ENCODE results near the gene IL1RAPL1.
"Not testable (repeated sequence)": the region's sequence is repeated elsewhere in the genome, so short reads cannot be mapped to it uniquely, and the experiment has no call there.

Gene IL1RAPL1

GRCh38 chrX:29308726-29309125 is 721.5 kb downstream of the IL1RAPL1 start:
- Mint-ChIP-seq H3K9me3 (ENCODE audit: low read depth) (no peaks in the 10 kb centered on the region), H3K27ac (no peak overlapping the region), H3K4me1 (ENCODE audit: low read depth) (no peaks in the 10 kb centered on the region), H3K36me3 (no peaks in the 10 kb centered on the region), H3K27me3 (no peaks in the 10 kb centered on the region), H3K4me3 (no peak overlapping the region)

GRCh38 chrX:29315931-29316330 is 728.7 kb downstream of the IL1RAPL1 start:
- Mint-ChIP-seq H3K4me3 (no peak overlapping the region), H3K4me1 (ENCODE audit: low read depth) (no peaks in the 10 kb centered on the region), H3K27ac (no peak overlapping the region), H3K36me3 (no peaks in the 10 kb centered on the region), H3K27me3 (no peaks in the 10 kb centered on the region), H3K9me3 (ENCODE audit: low read depth) (no peaks in the 10 kb centered on the region)

GRCh38 chrX:29318012-29318411 is 730.8 kb downstream of the IL1RAPL1 start:
- Mint-ChIP-seq H3K27ac (no peak overlapping the region), H3K4me1 (ENCODE audit: low read depth) (no peaks in the 10 kb centered on the region), H3K4me3 (no peak overlapping the region), H3K36me3 (no peaks in the 10 kb centered on the region), H3K27me3 (no peaks in the 10 kb centered on the region), H3K9me3 (ENCODE audit: low read depth) (no peaks in the 10 kb centered on the region)

GRCh38 chrX:29332429-29332828 is 745.2 kb downstream of the IL1RAPL1 start:
- not testable (repeated sequence) for H3K36me3 Mint-ChIP-seq

GRCh38 chrX:29333091-29333490 is 745.8 kb downstream of the IL1RAPL1 start:
- H3K27me3 Mint-ChIP-seq; H3K27ac Mint-ChIP-seq; H3K9me3 Mint-ChIP-seq (ENCODE audit: low read depth); H3K4me3 Mint-ChIP-seq; H3K36me3 Mint-ChIP-seq; H3K4me1 Mint-ChIP-seq (ENCODE audit: low read depth): not testable (repeated sequence)

More at GRCh38 chrX:29332429-29332828, 745.2 kb downstream of the IL1RAPL1 start:
- H3K27ac Mint-ChIP-seq; H3K9me3 Mint-ChIP-seq (ENCODE audit: low read depth); H3K4me3 Mint-ChIP-seq; H3K27me3 Mint-ChIP-seq; H3K4me1 Mint-ChIP-seq (ENCODE audit: low read depth): not testable (repeated sequence)

GRCh38 chrX:29348288-29348687 is 761.0 kb downstream of the IL1RAPL1 start:
- H3K4me1 Mint-ChIP-seq (ENCODE audit: low read depth) = no peaks in the 10 kb centered on the region
- no peak overlapping the region for H3K4me3 Mint-ChIP-seq

GRCh38 chrX:29359276-29359675 is 772.0 kb downstream of the IL1RAPL1 start:
- Mint-ChIP-seq H3K4me3 (no peak overlapping the region), H3K27me3 (no peaks in the 10 kb centered on the region), H3K9me3 (ENCODE audit: low read depth) (peaks cover 4% of the 10 kb centered on the region), H3K4me1 (ENCODE audit: low read depth) (no peaks in the 10 kb centered on the region), H3K36me3 (no peaks in the 10 kb centered on the region), H3K27ac (no peak overlapping the region)

More at GRCh38 chrX:29348288-29348687, 761.0 kb downstream of the IL1RAPL1 start:
- H3K27me3 Mint-ChIP-seq = no peaks in the 10 kb centered on the region
- H3K9me3 Mint-ChIP-seq (ENCODE audit: low read depth) = no peaks in the 10 kb centered on the region
- H3K27ac Mint-ChIP-seq = no peak overlapping the region
- H3K36me3 Mint-ChIP-seq = no peaks in the 10 kb centered on the region

- H3K36me3 Mint-ChIP-seq; H3K9me3 Mint-ChIP-seq (ENCODE audit: low read depth); H3K27ac Mint-ChIP-seq; H3K27me3 Mint-ChIP-seq; H3K4me3 Mint-ChIP-seq; H3K4me1 Mint-ChIP-seq (ENCODE audit: low read depth): not testable (repeated sequence)
These were observed 787.5 kb downstream of the IL1RAPL1 start for GRCh38 chrX:29374765-29375164.

- Mint-ChIP-seq H3K27me3 (no peaks in the 10 kb centered on the region), H3K36me3 (no peaks in the 10 kb centered on the region), H3K4me1 (ENCODE audit: low read depth) (no peaks in the 10 kb centered on the region), H3K27ac (no peak overlapping the region), H3K9me3 (ENCODE audit: low read depth) (peaks cover 4% of the 10 kb centered on the region), H3K4me3 (no peak overlapping the region)
These were observed 789.3 kb downstream of the IL1RAPL1 start for GRCh38 chrX:29376584-29376983.

GRCh38 chrX:29382811-29383210 is 795.6 kb downstream of the IL1RAPL1 start:
- Mint-ChIP-seq H3K4me1 (ENCODE audit: low read depth) (no peaks in the 10 kb centered on the region), H3K4me3 (no peak overlapping the region), H3K27me3 (no peaks in the 10 kb centered on the region), H3K36me3 (no peaks in the 10 kb centered on the region), H3K27ac (no peak overlapping the region), H3K9me3 (ENCODE audit: low read depth) (peaks cover 4% of the 10 kb centered on the region)

- no peaks in the 10 kb centered on the region for H3K9me3 Mint-ChIP-seq (ENCODE audit: low read depth)
- no peaks in the 10 kb centered on the region for H3K36me3 Mint-ChIP-seq
- H3K4me1 Mint-ChIP-seq (ENCODE audit: low read depth) = no peaks in the 10 kb centered on the region
- H3K4me3 Mint-ChIP-seq = no peak overlapping the region
- no peak overlapping the region for H3K27ac Mint-ChIP-seq
- no peaks in the 10 kb centered on the region for H3K27me3 Mint-ChIP-seq
These were observed 801.3 kb downstream of the IL1RAPL1 start for GRCh38 chrX:29388509-29388908.

GRCh38 chrX:29397506-29397905 is 810.3 kb downstream of the IL1RAPL1 start:
- H3K36me3 Mint-ChIP-seq = no peaks in the 10 kb centered on the region
- H3K27ac Mint-ChIP-seq = no peak overlapping the region
- H3K27me3 Mint-ChIP-seq = no peaks in the 10 kb centered on the region
- no peak overlapping the region for H3K4me3 Mint-ChIP-seq
- H3K9me3 Mint-ChIP-seq (ENCODE audit: low read depth) = no peaks in the 10 kb centered on the region
- no peaks in the 10 kb centered on the region for H3K4me1 Mint-ChIP-seq (ENCODE audit: low read depth)

- no peaks in the 10 kb centered on the region for H3K27me3 Mint-ChIP-seq
- no peak overlapping the region for H3K27ac Mint-ChIP-seq
- H3K36me3 Mint-ChIP-seq = no peaks in the 10 kb centered on the region
- H3K4me3 Mint-ChIP-seq = no peak overlapping the region
- H3K9me3 Mint-ChIP-seq (ENCODE audit: low read depth) = no peaks in the 10 kb centered on the region
- H3K4me1 Mint-ChIP-seq (ENCODE audit: low read depth) = no peaks in the 10 kb centered on the region
These were observed 820.1 kb downstream of the IL1RAPL1 start for GRCh38 chrX:29407357-29407756.

GRCh38 chrX:29419774-29420553 is 832.7 kb downstream of the IL1RAPL1 start:
- Mint-ChIP-seq H3K27ac (no peak overlapping the region), H3K4me1 (ENCODE audit: low read depth) (no peaks in the 10 kb centered on the region), H3K9me3 (ENCODE audit: low read depth) (no peaks in the 10 kb centered on the region), H3K36me3 (no peaks in the 10 kb centered on the region), H3K4me3 (no peak overlapping the region), H3K27me3 (no peaks in the 10 kb centered on the region)

GRCh38 chrX:29422034-29422433 is 834.8 kb downstream of the IL1RAPL1 start:
- Mint-ChIP-seq H3K9me3 (ENCODE audit: low read depth) (no peaks in the 10 kb centered on the region), H3K4me1 (ENCODE audit: low read depth) (no peaks in the 10 kb centered on the region), H3K36me3 (no peaks in the 10 kb centered on the region), H3K4me3 (no peak overlapping the region), H3K27ac (no peak overlapping the region), H3K27me3 (no peaks in the 10 kb centered on the region)

GRCh38 chrX:29431895-29432294 is 844.6 kb downstream of the IL1RAPL1 start:
- Mint-ChIP-seq H3K4me3 (no peak overlapping the region), H3K27ac (no peak overlapping the region), H3K36me3 (no peaks in the 10 kb centered on the region), H3K27me3 (no peaks in the 10 kb centered on the region), H3K9me3 (ENCODE audit: low read depth) (peaks cover 6% of the 10 kb centered on the region), H3K4me1 (ENCODE audit: low read depth) (no peaks in the 10 kb centered on the region)
